Parathyroid adenoma (tissue), 2 donors: ENCODE data around the gene STMND1.
A peak's percentile ranks its signal among the peaks of the same experiment; 100 is the strongest.

Experiments
- H2AFZ ChIP-seq: fragments of 300-600 bp; sonication (generic); one replicate; pipeline ENCODE4 v1.7.0; 2017; ENCODE audit warnings: antibody characterized with exemption, mild to moderate bottlenecking
- H3K27ac ChIP-seq: fragments of 300-600 bp; sonication (generic); one replicate; pipeline ENCODE4 v1.7.0; 2017
- H3K27me3 ChIP-seq: fragments of 300-600 bp; sonication (generic); one replicate; pipeline ENCODE4 v1.7.0; 2017; ENCODE audit warnings: low read length; ENCODE audit not compliant: control insufficient read depth, insufficient read depth
- H3K36me3 ChIP-seq: fragments of 300-600 bp; sonication (generic); one replicate; pipeline ENCODE4 v1.7.0; 2017; ENCODE audit warnings: low read length; ENCODE audit not compliant: control insufficient read depth, insufficient read depth
- H3K4me1 ChIP-seq: fragments of 300-600 bp; sonication (generic); one replicate; pipeline ENCODE4 v1.7.0; 2017; ENCODE audit warnings: control low read depth
- H3K4me2 ChIP-seq: fragments of 300-600 bp; sonication (generic); one replicate; pipeline ENCODE4 v1.7.0; 2017; ENCODE audit warnings: low read length
- H3K4me3 ChIP-seq: fragments of 300-600 bp; sonication (generic); one replicate; pipeline ENCODE4 v1.7.0; 2017; ENCODE audit warnings: low read depth, low read length
- H3K79me2 ChIP-seq: fragments of 300-600 bp; sonication (generic); one replicate; pipeline ENCODE4 v1.7.0; 2017; ENCODE audit warnings: control low read depth
- H3K9ac ChIP-seq: fragments of 300-600 bp; sonication (generic); one replicate; pipeline ENCODE4 v1.7.0; 2017; ENCODE audit warnings: mild to moderate bottlenecking
- H3K9me3 ChIP-seq: fragments of 300-600 bp; sonication (generic); one replicate; pipeline ENCODE4 v1.7.0; 2017; ENCODE audit warnings: low read length; ENCODE audit not compliant: control insufficient read depth
- CTCF ChIP-seq: fragments of 300-600 bp; sonication (generic); IDR thresholded peaks from one replicate; pipeline ENCODE4 v1.7.0; 2017; ENCODE audit warnings: antibody characterized with exemption, mild to moderate bottlenecking
- donor health status: primary hyperparathyroidism.

STMND1 gene

GRCh38 chr6:17097982-17098381 lies 3.9 kb upstream of the STMND1 start:
- Histone ChIP-seq H3K9me3 (no peaks in the 10 kb centered on the region), H3K4me1 (peaks cover 4% of the 10 kb centered on the region), H3K4me2 (no peak overlapping the region), H3K79me2 (no peaks in the 10 kb centered on the region), H3K4me3 (no peak overlapping the region), H3K36me3 (no peaks in the 10 kb centered on the region), H3K27ac (no peak overlapping the region), H3K27me3 (no peaks in the 10 kb centered on the region), H2AFZ (no peak overlapping the region), H3K9ac (no peak overlapping the region)
- TF ChIP-seq CTCF, result no peak

- Histone ChIP-seq H3K9ac (no peak overlapping the region), H3K4me1 (peaks cover 4% of the 10 kb centered on the region), H3K27ac (no peak overlapping the region), H3K9me3 (no peaks in the 10 kb centered on the region), H3K36me3 (no peaks in the 10 kb centered on the region), H2AFZ (peak overlapping the region; percentile 8), H3K79me2 (no peaks in the 10 kb centered on the region), H3K27me3 (no peaks in the 10 kb centered on the region), H3K4me3 (no peak overlapping the region), H3K4me2 (no peak overlapping the region)
- TF ChIP-seq CTCF, result no peak
Observed at GRCh38 chr6:17098538-17098937, 3.3 kb upstream of the STMND1 start.

GRCh38 chr6:17099401-17100059 lies 2.3 kb upstream of the STMND1 start:
- H3K9me3 ChIP-seq, result no peaks in the 10 kb centered on the region
- H3K4me3 ChIP-seq, result no peak overlapping the region
- no peak for TF ChIP-seq CTCF
- no peak overlapping the region for H3K9ac ChIP-seq
- H3K27me3 ChIP-seq, result no peaks in the 10 kb centered on the region
- H3K4me2 ChIP-seq, result peak overlapping the region; percentile 11
- H3K36me3 ChIP-seq, result no peaks in the 10 kb centered on the region
- no peaks in the 10 kb centered on the region for H3K79me2 ChIP-seq
- H2AFZ ChIP-seq, result no peak overlapping the region
- H3K27ac ChIP-seq, result no peak overlapping the region
- H3K4me1 ChIP-seq, result peaks cover 4% of the 10 kb centered on the region

- Histone ChIP-seq H3K4me3 (no peak overlapping the region), H3K36me3 (no peaks in the 10 kb centered on the region), H3K4me2 (no peak overlapping the region), H3K9ac (no peak overlapping the region), H3K27ac (no peak overlapping the region), H3K79me2 (no peaks in the 10 kb centered on the region), H3K9me3 (no peaks in the 10 kb centered on the region), H3K4me1 (peaks cover 4% of the 10 kb centered on the region), H2AFZ (no peak overlapping the region), H3K27me3 (no peaks in the 10 kb centered on the region)
- no peak for TF ChIP-seq CTCF
Observed at GRCh38 chr6:17100806-17101205, 1.0 kb upstream of the STMND1 start.

GRCh38 chr6:17102258-17102870 lies 514 bp downstream of the STMND1 start:
- Histone ChIP-seq H3K4me2 (peak overlapping the region; percentile 80), H3K27ac (no peak overlapping the region), H3K9ac (no peak overlapping the region), H3K4me3 (peak overlapping the region; percentile 57), H3K79me2 (no peaks in the 10 kb centered on the region), H3K4me1 (peaks cover 4% of the 10 kb centered on the region), H3K27me3 (no peaks in the 10 kb centered on the region), H3K9me3 (no peaks in the 10 kb centered on the region), H3K36me3 (no peaks in the 10 kb centered on the region), H2AFZ (no peak overlapping the region)
- no peak for TF ChIP-seq CTCF
